ENCODE data around the gene ESYT2.
"Not testable (repeated sequence)": the region's sequence is repeated elsewhere in the genome, so short reads cannot be mapped to it uniquely, and the experiment has no call there.

Gene ESYT2, protein sequence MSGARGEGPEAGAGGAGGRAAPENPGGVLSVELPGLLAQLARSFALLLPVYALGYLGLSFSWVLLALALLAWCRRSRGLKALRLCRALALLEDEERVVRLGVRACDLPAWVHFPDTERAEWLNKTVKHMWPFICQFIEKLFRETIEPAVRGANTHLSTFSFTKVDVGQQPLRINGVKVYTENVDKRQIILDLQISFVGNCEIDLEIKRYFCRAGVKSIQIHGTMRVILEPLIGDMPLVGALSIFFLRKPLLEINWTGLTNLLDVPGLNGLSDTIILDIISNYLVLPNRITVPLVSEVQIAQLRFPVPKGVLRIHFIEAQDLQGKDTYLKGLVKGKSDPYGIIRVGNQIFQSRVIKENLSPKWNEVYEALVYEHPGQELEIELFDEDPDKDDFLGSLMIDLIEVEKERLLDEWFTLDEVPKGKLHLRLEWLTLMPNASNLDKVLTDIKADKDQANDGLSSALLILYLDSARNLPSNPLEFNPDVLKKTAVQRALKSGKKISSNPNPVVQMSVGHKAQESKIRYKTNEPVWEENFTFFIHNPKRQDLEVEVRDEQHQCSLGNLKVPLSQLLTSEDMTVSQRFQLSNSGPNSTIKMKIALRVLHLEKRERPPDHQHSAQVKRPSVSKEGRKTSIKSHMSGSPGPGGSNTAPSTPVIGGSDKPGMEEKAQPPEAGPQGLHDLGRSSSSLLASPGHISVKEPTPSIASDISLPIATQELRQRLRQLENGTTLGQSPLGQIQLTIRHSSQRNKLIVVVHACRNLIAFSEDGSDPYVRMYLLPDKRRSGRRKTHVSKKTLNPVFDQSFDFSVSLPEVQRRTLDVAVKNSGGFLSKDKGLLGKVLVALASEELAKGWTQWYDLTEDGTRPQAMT
- total RNA-seq, result 383 to 409 reads per million in 2 donors

DNA sequence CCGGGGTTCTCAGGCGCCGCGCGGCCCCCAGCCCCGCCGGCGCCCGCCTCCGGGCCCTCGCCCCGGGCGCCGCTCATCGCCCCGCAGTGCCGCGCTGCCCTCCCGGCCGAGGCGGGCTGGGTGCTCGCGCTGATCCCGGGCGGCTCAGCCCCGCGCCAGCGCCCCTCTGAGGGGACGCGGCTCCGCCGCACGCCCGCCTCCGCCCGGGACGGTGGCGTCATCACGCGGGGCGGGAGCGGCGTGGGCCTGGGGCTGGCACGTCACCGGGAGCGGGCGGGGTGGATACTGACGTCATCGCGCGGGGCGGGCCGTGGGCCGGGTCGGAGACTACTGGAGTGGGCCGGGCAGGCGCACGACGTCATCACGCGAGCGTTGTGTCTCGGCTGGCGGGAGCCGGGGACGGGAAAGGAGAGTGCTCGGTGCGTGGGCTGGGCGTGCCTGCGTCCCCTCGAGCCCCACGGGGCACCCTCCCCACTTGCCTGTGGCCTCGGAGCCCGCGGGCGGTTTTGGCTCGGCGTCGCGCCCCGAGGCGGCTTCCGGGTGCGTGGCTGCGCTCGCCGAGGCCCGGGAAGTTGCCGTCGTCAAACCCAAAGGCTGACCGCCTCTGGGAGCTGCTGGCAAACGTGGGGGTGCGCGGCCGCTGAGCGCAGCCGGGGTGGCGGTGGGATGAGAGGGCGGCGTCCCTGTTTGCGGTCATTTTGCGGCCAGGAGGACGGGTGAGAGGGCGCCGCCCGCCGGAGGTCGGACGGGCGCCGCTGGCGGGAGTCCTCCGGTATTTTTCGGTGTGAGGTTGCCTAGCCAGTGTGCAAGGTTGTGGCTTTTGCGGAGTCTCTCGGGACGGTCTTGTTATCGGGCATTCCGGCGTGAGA is at the start of gene ESYT2:
Gene ESYT2, minus strand, starts transcription at position 168 of the 869 bp plus-strand sequence. Its CDS starts 91 bp downstream, at position 77.
- DNase-seq, result peak; percentile 98 to 100 (median 99)

DNA sequence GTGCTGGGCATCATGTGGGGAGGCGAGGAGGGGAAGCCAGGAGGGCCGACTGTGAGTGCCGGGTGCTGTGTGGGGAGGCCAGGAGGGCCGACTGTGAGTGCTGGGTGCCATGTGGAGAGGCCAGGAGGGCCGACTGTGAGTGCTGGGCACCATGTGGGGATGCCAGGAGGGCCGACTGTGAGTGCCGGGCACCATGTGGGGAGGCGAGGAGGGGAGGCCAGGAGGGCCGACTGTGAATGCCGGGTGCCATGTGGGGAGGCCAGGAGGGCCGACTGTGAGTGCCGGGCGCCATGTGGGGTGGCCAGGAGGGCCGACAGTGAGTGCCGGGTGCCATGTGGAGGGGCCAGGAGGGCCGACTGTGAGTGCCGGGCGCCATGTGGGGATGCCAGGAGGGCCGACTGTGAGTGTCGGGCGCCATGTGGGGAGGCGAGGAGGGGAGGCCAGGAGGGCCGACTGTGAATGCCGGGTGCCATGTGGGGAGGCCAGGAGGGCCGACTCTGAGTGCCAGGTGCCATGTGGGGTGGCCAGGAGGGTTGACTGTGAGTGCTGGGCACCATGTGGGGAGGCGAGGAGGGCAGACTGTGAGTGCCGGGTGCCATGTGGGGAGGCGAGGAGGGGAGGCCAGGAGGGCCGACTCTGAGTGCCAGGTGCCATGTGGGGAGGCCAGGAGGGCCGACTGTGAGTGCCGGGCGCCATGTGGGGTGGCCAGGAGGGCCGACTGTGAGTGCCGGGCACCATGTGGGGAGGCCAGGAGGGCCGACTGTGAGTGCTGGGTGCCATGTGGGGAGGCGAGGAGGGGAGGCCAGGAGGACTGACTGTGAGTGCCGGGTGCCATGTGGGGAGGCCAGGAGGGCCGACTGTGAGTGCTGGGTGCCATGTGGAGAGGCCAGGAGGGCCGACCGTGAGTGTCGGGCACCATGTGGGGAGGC is 49.1 kb upstream of the ESYT2 start:
- not testable (repeated sequence) for DNase-seq

DNA sequence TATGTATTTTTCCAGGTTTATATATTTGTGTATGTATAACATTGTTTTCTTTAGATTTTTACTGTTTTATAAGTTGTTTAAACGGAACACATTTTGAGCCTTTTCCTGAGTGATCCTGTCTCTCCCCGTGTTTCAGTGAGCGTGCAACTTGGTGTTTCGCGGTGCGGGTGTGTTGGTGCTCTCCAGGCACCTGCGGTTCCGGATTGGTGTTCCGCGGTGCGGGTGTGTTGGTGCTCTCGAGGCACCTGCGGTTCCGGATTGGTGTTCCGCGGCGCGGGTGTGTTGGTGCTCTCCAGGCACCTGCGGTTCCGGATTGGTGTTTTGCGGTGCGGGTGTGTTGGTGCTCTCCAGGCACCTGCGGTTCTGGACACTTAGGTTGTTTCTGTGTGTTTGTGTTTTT is 47.7 kb upstream of the ESYT2 start:
- DNase-seq, result no peak

DNA sequence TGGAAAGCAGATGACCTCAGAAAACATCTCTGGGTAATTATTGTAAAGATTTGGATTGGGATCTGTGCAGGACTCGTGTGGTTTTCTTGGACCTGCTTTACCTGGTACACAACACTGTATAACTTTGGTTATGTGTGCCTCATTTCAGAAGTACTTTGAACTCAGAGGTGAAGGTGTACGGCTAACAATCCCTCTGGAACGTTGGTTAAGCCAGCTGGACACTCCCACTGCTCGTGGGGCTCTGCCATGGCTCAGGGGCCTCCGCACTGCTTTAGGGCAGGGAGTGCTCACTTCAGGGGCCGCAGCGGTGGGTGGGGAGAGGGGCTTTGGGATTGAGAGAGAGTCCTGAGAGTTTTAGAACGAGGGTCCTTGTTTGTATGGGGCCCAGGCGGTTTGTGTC is 40.6 kb upstream of the ESYT2 start:
- DNase-seq, result no peak

DNA sequence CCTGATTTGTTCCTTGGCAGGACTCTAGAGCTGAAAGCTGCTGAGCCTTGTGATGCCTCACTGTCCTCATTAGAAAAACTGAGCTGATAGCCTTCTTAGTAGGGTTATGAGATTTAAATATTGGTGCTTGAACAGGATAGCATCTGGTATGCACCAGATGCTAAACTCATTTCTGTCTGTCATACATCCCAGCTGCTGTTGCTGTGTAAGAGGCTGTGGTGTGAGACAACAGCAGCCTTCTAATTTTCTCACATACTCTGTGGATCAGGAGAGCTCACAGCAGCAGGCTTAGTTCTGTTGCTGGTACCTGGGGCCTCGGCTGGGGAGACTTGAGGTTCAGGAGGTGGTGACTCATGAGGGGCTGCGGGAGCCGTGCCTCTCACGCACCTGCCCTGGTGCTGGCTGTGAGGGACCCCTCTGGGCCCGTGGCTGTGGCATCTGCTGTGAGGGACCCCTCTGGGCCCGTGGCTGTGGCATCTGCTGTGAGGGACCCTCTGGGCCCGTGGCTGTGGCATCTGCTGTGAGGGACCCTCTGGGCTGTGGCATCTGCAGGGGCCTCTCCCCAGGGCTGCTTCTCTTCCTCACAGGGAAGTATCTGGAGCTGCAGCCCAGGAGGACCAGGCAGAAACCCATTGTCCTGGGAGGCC is 39.6 kb upstream of the ESYT2 start:
- DNase-seq, result no peak

DNA sequence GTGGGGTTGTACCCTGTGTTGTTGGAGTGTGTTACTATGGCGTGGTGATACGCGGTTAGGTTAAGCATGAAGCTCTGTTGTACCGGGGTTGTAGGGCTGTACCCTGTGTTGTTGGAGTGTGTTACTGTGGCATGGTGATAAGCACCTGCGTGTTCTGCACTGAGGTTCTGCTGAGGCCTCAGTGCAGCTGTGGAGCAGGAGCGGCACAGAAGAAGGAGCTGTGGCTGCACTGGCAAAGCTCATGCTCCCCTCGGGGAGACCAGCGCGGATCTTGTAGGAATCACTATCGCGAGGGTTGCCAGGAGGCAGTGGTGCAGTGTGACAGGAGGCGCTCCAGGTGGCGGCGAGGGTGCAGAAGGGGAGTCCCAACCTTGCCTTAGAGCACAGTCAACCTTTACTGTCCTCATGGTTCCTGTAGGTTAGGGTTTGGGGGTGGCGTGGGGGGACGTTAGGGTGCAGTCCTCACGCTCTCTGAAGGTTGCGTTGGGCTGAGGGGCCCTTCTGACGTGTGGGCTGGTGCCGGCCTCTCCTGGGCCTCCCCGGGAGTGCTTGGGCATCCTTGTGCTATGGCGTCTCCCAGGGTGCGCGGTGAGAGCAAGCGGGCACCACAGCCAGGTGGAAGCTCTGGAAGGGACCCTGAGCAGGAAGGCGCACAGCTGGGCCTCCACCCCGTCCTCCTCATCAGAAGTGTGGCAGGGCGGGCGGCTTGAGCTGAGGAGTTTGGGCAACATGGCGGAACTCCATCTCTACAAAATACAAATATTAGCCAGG is 38.1 kb upstream of the ESYT2 start:
- DNase-seq, result no peak

DNA sequence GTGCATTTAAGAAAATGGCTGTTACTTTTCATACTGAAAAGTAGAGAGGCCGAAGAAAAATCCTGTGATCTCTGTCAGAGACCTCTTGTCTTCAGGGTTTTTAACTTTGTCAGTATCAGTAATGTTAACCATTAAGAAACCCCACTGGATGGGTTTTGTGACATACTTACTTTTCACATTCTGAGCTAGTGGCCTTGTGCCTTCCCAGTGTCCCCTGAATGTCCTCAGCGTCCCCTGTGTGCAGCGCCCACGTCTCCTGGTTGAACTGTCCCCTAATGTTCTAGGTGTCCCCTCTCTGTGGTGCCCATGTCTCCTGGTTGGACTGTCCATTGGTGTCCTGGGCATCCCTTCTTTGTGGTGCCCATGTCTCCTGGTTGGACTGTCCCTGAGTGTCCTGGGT is 36.7 kb upstream of the ESYT2 start:
- no peak for DNase-seq

DNA sequence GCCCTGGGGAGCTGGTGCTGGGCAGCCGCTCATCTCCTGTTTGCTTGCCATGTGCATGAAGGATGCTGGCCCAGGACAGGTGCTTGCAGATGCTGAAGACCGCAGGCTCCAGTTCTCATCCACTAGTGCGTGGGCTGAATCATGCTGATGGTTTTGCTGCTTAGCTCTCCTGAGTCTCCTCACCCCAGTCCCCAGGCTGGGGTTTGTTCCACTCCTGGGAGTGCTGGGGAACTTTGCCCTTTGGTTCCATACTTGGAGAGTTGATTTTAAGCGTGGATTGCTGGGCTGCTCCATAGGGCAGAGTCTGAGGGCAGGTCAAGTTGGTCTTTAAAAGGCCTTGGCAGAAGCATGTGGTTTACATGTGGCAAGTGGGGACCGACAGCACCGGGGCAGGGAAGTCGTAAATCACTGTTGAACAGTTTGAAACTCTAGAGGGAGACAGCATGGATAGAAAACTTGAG is 36.2 kb upstream of the ESYT2 start:
- no peak for DNase-seq

DNA sequence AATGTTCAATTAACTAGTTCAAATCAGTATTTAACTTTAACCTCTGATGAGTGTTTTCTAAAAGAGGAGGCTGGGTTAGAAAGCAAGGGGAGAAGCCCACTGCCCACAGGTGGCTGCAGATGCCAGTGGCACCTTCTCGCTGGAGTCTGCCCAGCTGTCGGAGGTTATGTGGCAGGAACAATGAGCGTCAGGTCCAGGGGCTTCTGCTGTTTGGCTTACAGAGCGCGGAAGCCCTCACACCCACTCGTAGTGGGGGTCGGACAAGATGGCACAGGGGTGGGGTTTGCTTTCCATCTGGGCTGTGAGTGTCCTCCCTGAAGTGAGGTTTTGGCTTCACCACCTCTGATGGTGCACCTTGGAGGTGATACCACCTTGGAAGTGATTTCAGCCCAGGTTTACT is 35.5 kb upstream of the ESYT2 start:
- no peak for DNase-seq

DNA sequence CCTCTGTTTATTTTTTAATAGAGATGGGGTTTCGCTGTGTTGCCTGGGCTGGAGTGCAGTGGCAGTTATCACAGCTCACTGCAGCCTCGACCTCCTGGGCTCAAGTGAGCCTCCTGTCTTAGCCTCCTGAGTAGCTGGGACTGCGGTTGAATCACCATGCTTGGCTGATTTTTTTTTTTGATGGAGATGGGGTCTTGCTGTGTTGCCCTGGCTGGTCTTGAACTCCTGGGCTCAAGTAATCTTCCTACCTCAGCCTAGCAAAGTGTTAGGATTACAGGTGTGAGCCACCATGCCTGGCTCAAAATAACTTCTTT is 35.2 kb upstream of the ESYT2 start:
- no peak for DNase-seq

DNA sequence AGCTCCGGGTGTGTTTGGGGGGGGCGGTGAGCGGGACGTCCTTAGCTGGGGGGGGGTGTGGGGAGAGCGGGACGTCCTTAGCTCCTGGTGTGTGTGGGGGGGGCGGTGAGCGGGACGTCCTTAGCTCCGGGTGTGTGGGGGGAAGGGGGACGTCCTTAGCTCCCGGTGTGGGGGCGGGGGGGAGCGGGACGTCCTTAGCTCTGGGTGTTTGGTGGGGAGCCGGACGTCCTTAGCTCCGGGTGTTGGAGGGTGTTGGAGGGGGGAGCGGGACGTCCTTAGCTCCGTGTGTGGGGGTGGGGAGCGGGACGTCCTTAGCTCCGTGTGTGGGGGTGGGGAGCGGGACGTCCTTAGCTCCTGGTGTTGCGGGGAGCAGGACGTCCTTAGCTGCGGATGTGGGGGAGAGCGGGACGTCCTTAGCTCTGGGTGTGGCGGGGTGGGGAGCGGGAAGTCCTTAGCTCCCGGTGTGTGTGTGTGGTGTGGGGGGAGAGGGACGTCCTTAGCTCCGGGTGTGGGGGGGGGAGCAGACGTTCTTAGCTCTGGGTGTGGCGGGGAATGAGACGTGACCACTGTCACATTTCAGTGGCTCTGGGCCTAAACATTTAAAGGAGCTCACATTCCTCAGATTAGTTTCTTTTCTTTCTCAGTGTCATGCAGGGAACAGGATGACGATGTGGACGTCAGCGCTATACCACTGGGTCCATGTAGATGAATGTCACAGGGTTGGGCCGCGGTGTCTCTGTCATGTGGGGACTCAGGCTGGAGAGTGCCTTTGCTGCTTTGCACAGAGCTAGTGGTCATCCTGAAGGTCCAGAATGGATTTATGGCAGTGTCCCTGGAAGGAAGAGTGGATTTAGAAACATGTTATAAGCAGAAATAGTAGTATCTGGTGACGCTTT is 34.5 kb upstream of the ESYT2 start:
- DNase-seq, result peak in 3 of 5 experiments; percentile 7 to 64 (median 10)

DNA sequence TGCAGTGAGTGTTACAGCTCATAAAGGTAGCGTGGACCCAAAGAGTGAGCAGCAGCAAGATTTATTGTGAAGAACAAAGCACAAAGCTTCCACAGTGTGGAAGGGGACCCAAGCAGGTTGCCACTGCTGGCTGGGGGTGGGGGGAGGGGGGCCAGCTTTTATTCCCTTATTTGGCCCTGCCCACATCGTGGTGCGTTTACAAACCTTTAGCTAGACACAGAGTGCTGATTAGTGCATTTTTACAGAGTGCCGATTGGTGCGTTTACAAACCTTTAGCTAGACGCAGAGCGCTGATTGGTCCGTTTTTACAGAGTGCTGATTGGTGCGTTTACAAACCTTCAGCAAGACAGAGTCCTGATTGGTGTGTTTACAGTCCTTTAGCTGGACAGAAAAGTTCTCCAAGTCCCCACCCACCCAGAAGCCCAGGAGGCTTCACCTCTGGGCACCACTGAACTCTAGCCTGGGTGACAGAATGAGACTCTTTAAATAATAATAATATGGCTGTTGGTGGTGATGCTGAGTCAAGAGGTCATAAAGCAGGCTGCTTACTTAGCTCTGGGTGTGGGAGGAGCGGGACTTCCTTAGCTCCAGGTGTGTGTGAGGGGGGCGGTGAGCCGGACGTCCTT is 33.8 kb upstream of the ESYT2 start:
- peak in 1 of 5 experiments; percentile 77 for DNase-seq

DNA sequence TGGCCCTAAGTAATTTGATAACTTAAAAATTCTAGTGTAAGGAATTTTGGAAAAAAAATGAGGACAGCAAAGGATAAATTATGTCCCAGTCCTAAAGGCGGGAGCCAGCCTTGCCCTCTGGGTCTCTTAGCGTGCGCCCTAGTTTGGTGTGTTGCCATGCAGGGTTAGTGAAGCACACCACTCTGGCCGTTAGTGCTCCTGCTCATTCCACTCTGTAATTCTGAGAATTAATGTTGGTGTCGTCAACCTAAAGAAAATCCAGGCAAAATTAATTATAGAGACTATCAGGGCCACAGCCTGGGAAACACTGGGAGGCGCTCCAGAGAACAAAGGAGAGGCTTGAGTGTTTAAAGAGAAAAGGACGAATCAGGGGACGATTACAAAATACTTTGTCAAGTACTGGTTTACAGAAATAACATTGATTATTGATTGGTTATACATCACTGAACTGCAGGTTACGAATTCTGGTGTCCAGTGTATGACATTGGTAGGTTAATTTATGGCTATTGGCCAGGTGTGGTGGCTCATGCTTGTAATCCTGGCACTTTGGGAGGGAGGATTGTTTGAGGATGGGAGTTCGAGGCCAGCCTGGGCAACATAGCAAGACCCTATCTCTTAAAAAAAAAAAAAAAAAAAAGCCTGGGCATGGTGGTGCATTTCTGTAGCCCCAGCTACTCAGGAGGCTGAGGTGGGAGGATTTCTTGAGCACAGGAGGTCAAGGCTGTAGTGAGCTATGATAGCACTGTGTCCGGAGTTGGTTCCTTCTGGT is 32.8 kb upstream of the ESYT2 start:
- no peak for DNase-seq

DNA sequence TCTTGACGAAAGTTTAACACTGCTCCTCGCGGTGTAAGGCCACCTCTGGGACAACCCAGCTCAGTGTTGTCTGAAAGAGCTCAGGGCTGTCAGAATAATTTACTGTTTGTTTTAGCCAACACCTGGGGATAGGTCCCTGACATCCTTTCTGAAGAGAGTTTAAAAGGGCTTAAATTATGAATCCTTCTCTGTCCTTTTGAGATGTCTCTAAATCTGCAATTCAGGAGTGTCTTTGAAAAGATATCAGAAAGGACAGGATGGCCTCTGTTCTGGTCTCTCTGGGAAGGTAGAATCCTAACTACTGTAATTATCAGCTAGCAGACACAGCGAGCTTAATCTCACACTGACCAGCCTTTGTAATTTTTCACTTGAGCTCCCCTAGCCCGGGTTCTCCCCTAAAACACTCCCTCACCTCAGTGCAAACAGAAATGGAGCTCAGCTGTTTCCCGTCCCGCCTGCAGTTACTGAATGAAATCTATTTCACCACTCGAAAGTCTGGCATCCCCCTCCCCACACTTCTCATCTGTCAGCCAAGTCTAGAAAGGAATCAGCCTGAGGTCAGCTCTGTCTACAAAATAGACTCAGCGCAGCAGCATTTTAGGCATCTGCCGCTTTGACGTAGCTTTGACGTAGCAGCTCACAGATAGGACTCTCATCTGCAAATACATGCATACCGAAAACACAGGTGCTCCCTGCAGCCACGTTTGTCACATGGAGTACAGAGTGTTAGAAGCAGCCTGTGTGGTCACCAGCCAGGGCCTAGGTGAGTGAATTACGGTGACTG is 31.9 kb upstream of the ESYT2 start:
- no peak for DNase-seq

DNA sequence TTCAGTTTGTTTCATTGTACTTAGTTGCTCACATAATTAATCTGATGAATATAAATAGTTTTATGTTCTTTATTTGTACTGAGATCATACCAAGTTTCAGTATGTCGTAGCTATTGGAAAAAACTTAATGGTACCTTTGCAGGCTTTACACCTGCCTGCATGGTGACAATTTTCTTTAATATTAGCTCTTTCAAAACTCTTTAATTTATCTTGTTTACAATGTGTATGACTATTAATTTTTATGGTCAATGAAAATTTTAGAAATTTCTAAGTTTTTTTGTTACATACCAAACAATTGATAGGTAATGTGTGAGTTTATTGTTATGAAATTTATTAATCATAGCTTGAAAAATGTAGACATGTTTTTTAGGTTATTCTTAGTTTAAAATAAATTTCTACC is 31.1 kb upstream of the ESYT2 start:
- DNase-seq, result no peak

DNA sequence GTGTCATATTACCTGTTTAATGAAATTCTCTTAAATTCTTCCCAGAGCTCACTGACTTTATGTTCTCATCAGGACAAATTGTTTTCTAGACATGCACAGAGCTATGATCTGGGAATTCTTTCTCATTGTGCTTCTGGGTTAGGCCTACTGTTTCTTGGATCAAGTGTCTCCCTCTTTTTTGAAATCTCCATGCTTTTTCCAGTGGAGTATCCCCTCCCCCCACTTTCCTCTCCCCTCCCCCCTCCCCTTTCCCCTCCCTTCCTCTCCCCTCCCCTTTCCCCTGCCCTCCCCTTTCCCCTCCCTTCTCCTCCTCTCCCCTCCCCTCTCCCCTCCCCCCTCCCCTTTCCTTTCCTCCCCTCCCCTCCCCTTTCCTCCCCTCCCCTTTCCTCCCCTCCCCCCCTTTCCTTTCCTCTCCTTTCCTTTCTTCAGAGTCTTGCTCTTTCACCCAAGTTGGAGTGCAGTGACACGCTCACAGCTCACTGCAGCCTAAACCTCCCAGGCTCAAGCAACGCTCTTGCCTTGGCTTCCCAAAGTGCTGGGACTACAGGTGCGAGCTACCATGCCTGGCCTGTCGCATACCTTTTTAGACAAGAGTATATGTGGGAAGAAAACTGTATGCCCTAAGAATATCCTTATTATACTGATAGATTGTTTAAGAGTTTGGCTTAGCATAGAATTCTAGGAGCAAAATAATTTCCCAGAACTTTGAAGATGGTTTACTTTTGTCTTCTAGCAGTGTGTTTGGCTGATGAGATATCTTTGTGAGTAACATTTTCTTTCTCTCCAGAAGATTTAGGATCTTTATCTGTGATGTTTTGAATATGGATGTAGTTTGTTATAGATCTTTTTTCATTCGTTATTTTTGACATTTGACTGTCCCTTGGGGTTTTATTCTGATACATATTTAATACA is 29.5 kb upstream of the ESYT2 start:
- DNase-seq, result no peak
